Measurements from ENCODE around the gene GPRASP3.
"Not testable (repeated sequence)": the region's sequence is repeated elsewhere in the genome, so short reads cannot be mapped to it uniquely, and the experiment has no call there.

GPRASP3 gene

GRCh38 chrX:102720237-102721168 is at the start of gene GPRASP3:
Gene GPRASP3 (plus strand): TSS chrX:102720743. CDS start chrX:102748996, 28,253 bp downstream.
- DNase-seq (ENCODE audit: low read depth): peak; percentile 53

GRCh38 chrX:102672856-102673255 is 47.7 kb upstream of the GPRASP3 start:
- no peak for DNase-seq (ENCODE audit: low read depth)

- DNase-seq (ENCODE audit: low read depth): not testable (repeated sequence)
Observed at GRCh38 chrX:102677479-102677878, 43.1 kb upstream of the GPRASP3 start.

- DNase-seq (ENCODE audit: low read depth): no peak
Observed at GRCh38 chrX:102684772-102685520, 35.6 kb upstream of the GPRASP3 start.

- no peak for DNase-seq (ENCODE audit: low read depth)
Observed at GRCh38 chrX:102694749-102695148, 25.8 kb upstream of the GPRASP3 start.

- no peak for DNase-seq (ENCODE audit: low read depth)
Observed at GRCh38 chrX:102696306-102696705, 24.2 kb upstream of the GPRASP3 start.

- DNase-seq (ENCODE audit: low read depth): no peak
Observed at GRCh38 chrX:102697494-102697893, 23.0 kb upstream of the GPRASP3 start.

GRCh38 chrX:102708900-102709299 is 11.6 kb upstream of the GPRASP3 start:
- DNase-seq (ENCODE audit: low read depth): no peak

GRCh38 chrX:102711872-102712215 is 8.7 kb upstream of the GPRASP3 start:
- no peak for DNase-seq (ENCODE audit: low read depth)

GRCh38 chrX:102712216-102712966 is 8.2 kb upstream of the GPRASP3 start, which contains the start of gene GPRASP2:
Gene GPRASP2 (plus strand): TSS chrX:102712448. CDS start chrX:102714870, 2,422 bp downstream.
- no peak for DNase-seq (ENCODE audit: low read depth)

- DNase-seq (ENCODE audit: low read depth): no peak
Observed at GRCh38 chrX:102712981-102713625, 7.4 kb upstream of the GPRASP3 start.

GRCh38 chrX:102714994-102715393 is 5.5 kb upstream of the GPRASP3 start:
- no peak for DNase-seq (ENCODE audit: low read depth)

GRCh38 chrX:102715967-102716366 is 4.6 kb upstream of the GPRASP3 start:
- DNase-seq (ENCODE audit: low read depth): no peak

GRCh38 chrX:102721169-102721506 is 595 bp downstream of the GPRASP3 start:
- not testable (repeated sequence) for DNase-seq (ENCODE audit: low read depth)

- no peak for DNase-seq (ENCODE audit: low read depth)
Observed at GRCh38 chrX:102723456-102723855, 2.9 kb downstream of the GPRASP3 start.

GRCh38 chrX:102727761-102728160 is 7.2 kb downstream of the GPRASP3 start:
- no peak for DNase-seq (ENCODE audit: low read depth)

GRCh38 chrX:102728646-102729045 is 8.1 kb downstream of the GPRASP3 start:
- DNase-seq (ENCODE audit: low read depth): no peak

GRCh38 chrX:102739657-102740056 is 19.1 kb downstream of the GPRASP3 start:
- DNase-seq (ENCODE audit: low read depth): no peak

- no peak for DNase-seq (ENCODE audit: low read depth)
Observed at GRCh38 chrX:102744307-102744706, 23.8 kb downstream of the GPRASP3 start.

GRCh38 chrX:102745513-102745856 is 24.9 kb downstream of the GPRASP3 start:
- DNase-seq (ENCODE audit: low read depth): no peak

GRCh38 chrX:102745857-102746584 is 25.5 kb downstream of the GPRASP3 start:
- no peak for DNase-seq (ENCODE audit: low read depth)

Measured in stimulated activated CD4-positive, alpha-beta T cell treated with anti-CD3 and anti-CD28 coated beads, Interleukin-2, amount 100 ng/mL, for 4 hours (primary cell).